KOPT-K1 (cell line): ENCODE measurements around the gene UBE2D3.
A peak's percentile ranks its signal among the peaks of the same experiment; 100 is the strongest.

Experiments used
- H3K27ac ChIP-seq: fragments of 200-600 bp; sonication (generic); 2 replicates; pipeline ENCODE4 v1.5.1; 2016; ENCODE audit warnings: antibody characterized with exemption, mild to moderate bottlenecking, low read depth, low read length; ENCODE audit not compliant: poor library complexity, severe bottlenecking
- H3K36me3 ChIP-seq: fragments of 200-600 bp; sonication (generic); 2 replicates; pipeline ENCODE4 v1.5.1; 2017; ENCODE audit warnings: antibody characterized with exemption, mild to moderate bottlenecking, low read length, moderate library complexity; ENCODE audit not compliant: insufficient read depth
- H3K9me3 ChIP-seq: fragments of 200-600 bp; sonication (generic); 2 replicates; pipeline ENCODE4 v1.5.1; 2017; ENCODE audit warnings: antibody characterized with exemption, low read length, mild to moderate bottlenecking; ENCODE audit not compliant: insufficient read depth, poor library complexity, severe bottlenecking

The UBE2D3 gene

DNA sequence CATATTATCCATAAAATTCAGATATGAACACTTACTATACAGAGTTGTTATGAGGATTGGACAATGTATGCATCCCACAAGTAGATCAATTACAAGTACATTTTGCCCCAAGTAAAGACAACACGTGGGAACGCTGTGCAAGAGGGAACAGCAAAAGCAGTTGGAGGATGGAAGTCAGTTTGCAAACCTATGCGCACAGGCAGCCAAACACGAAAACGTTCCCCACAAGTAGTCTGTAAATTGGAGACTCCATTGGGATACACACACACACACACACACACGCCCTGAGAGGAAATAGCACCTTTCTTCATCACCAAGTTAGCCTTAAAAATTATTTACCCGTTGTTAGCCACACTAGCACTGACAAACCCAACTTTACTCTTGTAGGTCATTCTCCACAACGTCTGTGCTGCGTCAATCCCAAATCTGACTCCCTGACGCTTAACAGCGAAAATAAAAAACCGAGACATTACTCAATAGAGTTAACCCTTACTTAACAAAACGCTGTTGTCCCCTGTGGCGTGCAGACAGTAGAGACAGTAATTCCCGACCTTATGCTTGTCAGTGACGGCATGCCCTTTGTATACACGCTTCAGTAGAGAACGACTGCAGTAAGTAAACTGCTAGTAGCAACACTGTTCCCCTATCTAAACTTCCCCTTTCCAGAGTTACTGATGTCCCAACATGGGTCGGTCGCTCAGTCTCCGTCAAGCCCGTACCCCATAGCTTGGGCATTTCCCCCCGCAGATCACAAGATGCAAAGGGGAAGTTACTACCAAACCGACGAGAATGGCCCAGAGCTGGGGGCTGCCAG is 67.3 kb downstream of the UBE2D3 start:
- Histone ChIP-seq H3K36me3 (no peaks in the 10 kb centered on the region), H3K9me3 (no peaks in the 10 kb centered on the region), H3K27ac (peak overlapping the region; percentile 60)

DNA sequence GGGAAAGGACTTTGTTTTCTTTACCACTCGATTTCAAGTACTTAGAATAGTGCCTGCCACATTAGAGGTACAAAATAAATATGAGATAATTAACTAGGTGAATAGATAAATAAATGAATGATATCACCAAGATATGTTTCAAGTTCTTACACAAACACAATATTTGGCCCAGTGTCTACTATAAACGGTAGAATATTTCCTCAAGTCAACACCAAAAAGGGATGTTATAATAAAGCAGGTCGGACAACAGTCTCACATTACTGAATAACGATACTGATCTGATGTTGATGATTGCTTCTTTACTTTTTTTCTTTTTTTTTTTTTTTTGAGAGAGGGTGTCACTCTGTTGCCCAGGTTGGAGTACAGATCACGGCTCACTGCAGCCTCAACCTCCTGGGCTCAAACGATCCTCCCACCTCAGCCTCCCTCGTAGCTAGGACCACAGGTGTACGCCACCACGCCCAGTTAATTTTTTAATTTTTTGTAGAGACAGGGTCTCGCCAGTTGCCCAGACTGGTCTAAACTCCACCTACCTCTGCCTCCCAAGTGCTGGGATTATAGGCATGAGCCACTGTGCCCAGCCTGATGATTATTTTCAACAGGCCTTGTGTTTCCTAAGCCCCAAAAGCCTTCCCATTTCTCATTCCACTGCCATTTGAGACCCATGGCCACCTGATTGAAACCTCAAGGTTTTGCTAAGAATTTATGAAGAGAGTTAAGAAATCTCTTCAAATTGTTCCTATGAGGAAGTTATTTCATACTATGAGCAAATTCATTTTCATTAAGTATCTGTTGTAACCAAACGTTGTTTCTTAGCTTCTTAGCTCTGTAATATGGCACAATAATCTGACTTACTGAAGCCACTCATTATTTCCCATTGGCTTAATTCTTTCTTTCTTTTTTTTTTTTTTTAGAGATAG is 68.8 kb downstream of the UBE2D3 start:
- Histone ChIP-seq H3K9me3 (no peaks in the 10 kb centered on the region), H3K36me3 (no peaks in the 10 kb centered on the region), H3K27ac (no peak overlapping the region)

DNA sequence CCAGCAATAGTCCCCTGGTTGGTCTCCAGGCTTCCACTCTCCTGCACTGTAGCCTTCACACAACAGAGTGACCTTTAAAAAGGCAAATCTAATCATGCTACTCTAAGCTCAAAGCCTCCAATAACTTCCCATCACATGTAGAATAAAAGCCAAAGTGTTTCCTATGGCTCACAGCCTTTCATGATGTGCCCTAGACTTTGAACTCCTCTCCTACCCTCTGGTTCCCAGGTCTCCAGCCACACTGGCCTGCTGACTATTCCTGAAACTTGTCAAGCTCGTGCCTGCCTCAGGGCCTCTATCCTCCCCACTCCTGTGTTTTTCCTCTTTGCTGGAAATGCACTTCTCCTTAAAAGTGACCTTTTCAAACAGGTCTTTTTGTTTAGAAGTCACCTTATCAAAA is 69.7 kb downstream of the UBE2D3 start:
- no peaks in the 10 kb centered on the region for H3K36me3 ChIP-seq
- H3K9me3 ChIP-seq = no peaks in the 10 kb centered on the region
- H3K27ac ChIP-seq = no peak overlapping the region

DNA sequence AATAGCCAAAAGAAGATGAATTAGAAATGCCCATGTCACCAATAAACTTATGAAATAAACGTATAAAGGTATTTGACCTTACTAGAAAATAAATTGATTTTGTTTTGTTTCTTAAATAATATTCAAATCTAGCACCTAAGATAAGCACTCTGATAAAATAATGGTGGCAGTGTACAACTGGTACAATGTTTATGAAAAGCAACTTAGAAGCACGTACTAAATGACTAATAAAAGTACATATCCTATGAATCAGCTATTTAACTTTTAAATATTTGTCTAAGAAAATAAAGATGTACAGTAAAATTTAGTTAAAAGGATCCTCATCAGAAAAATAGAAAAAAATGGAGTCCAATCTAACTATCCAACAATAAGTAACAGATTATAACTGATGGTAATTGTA is 73.3 kb downstream of the UBE2D3 start:
- Histone ChIP-seq H3K36me3 (peaks cover 22% of the 10 kb centered on the region), H3K9me3 (no peaks in the 10 kb centered on the region), H3K27ac (no peak overlapping the region)

DNA sequence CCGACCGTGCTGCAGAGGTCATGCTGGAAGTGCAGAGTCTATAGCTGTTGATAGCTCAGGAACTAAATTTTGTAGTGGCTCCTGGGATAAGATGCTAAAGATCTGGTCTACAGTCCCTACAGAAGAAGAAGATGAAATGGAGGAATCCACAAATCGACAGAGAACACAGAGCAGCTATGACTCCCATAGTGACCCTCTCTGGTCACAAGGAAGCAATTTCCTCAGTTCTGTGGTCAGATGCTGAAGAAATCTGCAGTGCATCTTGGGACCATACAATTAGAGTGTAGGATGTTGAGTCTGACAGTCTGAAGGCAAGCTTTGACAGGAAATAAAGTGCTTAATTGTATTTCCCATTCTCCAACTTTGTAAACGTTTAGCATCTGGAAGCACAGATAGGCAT is 75.4 kb downstream of the UBE2D3 start:
- no peak overlapping the region for H3K27ac ChIP-seq
- no peaks in the 10 kb centered on the region for H3K9me3 ChIP-seq
- peaks cover 22% of the 10 kb centered on the region for H3K36me3 ChIP-seq
